GM18858 (cell line): ENCODE measurements around the gene EXOSC3.
"Not testable (repeated sequence)": the region's sequence is repeated elsewhere in the genome, so short reads cannot be mapped to it uniquely, and the experiment has no call there.

ENCODE experiments used
- ATAC-seq: cut with Tn5 transposase; IDR thresholded peaks from one replicate; pipeline ENCODE4 v1.9.1; 2021; ENCODE audit not compliant: unreplicated experiment

Gene EXOSC3

DNA sequence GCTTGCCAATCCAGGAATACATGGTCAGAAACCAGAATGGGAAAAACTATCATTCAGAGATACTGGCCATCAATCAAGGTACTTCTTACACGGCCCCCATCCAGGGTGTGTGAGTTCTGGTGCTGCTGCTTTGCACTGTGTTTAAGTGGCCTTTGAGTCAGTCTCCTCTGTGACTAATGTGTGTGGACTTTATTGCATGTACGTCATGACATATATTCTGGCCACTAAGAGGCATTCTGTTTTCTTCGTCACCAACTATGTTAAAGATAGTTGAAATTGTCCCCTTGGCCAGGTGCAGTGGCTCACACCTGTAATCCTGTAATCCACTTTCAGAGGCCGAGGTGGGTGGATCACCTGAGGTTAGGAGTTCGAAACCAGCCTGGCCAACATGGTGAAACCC is 8.5 kb downstream of the EXOSC3 start:
- no peak for ATAC-seq

DNA sequence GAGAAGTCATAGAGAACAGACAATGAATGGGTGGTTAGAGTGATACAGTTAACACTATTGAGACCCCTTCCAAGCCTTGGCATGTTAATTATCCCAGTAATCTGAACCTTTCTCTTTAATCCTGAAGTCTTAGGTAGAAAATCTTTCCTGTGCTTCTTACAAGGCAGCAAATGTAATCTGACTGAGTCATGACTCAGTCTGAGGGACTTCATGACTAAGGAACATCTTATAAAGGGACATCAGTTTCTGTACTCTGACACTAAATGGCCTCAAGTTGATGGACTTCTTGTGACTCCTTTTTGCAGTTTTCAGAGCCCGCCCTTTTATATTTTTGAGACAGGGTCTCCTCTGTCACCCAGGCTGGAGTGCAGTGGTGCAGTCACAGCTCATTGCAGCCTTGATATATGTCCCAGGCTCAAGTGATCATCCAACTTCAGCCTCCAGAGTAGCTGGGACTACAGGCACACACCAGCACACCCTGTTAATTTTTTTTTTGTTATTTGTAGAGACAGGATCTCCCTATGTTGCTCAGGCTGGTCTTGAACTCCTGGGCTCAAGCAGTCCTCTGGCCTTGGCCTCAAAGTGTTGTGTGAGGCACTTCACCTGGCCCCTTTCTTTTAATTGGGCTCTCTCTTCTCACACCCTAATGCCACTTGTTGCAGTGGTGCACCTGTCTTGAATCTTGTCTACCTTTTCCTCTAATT is 9.5 kb downstream of the EXOSC3 start:
- ATAC-seq, result no peak

DNA sequence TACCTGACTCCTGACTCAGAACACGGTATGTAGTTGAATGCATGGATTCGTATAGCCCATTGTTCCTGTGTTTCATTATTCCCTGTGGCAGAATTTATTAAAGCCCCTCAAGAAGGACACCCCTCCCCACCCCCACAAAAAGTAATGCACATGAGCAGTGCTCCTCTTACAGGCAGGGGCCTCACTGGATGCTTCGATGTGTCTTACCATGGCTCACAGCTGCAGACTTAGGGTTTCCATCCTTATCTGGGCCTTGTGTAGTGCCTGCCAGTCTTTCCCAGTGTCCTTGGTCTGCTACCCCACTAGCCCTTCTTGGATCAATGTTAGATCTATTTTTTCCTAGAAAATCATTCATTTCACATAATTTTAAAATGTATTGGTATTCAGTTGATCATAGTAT is 14.9 kb downstream of the EXOSC3 start:
- ATAC-seq, result no peak

DNA sequence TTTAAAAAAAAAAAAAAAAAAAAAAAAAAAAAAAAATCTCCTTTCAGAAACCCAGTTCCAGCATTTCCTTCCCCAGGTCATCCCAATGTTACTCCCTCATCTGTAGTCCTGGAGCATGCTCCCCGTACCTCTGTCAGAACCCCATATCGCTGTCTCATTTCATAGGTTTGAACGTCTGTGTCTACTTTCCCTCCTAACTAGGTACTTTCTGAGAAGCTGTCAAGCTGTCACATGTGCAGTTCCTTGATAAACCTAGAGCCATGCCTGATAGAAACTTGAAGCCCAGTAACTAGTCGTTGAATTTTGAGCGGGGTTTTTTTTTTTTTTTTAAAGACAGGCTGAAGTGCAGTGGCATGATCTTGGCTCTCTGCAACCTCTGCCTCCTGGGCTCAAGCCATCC is 15.6 kb downstream of the EXOSC3 start:
- ATAC-seq, result no peak

DNA sequence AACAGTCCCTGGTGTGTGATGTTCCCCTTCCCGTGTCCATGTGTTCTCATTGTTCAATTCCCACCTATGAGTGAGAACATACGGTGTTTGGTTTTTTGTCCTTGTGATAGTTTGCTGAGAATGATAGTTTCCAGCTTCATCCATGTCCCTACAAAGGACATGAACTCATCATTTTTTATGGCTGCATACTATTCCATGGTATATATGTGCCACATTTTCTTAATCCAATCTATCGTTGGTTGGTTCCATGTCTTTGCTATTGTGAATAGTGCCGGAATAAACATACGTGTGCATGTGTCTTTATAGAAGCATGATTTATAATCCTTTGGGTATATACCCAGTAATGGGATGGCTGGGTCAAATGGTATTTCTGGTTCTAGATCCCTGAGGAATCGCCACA is 19.6 kb downstream of the EXOSC3 start:
- ATAC-seq, result not testable (repeated sequence)

DNA sequence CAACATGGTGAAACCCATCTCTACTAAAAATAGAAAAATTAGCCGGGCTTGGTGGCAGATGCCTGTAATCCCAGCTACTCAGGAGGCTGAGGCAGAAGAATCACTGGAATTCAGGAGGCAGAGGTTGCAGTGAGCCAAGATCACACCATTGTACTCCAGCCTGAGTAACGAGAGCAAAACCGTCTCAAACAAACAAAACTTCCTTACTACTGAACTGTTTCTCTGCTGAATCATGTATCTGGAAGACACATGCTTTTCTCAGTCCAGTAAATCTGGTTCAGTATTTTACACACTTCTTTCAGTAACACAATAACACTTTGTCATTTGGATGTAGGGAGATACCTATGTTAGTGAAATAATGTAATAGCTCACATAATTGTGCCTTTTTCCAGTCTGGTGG is 23.4 kb downstream of the EXOSC3 start:
- no peak for ATAC-seq

DNA sequence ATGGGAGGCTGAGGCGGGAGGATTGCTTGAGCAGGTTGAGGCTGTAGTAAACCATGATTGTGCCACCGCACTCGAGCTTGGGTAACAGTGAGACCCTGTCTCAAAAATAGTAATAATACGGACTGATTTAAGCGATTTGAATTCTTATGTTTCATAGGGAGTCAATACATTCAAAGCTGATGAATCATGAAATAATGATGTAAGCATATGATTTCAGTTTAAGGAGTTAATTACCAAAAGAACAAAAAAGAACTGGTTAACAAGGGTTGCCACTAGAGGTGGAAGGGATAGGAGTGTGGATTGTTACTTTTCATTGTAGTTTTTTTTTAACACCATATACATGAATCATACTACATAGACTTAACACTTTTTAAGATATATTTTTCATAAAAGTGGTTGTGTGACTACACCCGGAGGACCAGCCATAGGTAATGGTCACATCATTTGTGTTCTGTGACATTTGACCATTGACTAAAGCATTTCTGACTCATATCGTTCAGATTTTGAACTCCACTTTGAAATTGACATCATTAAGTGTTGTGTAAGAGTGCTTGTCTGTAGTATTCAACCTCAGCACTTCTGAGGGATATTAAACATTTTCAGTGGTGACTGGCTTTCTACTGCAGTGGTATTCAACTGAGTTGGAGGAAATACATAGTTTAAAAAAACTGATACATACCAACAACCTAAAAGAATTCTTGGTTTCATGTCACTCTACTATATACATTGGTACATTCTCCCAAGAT is 24.3 kb downstream of the EXOSC3 start:
- no peak for ATAC-seq

DNA sequence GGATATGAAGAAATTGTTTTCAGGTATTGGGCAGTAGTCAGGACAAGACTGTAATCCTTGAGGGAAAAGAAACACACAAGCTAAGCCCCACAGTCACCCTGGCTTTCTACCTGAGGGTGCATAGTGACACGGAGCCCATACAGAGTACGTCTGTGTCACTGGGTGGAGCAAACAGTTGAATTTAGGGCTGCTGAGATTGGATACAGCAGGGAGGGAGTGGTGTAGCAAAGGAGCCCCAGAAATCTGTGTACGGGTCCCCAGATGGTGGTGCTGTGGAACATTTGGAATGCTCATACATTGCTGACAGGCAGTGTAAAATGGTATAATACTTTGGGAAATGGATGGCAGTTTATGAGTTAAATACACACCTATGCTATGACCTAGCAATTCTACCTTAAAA is 26.1 kb downstream of the EXOSC3 start:
- no peak for ATAC-seq

DNA sequence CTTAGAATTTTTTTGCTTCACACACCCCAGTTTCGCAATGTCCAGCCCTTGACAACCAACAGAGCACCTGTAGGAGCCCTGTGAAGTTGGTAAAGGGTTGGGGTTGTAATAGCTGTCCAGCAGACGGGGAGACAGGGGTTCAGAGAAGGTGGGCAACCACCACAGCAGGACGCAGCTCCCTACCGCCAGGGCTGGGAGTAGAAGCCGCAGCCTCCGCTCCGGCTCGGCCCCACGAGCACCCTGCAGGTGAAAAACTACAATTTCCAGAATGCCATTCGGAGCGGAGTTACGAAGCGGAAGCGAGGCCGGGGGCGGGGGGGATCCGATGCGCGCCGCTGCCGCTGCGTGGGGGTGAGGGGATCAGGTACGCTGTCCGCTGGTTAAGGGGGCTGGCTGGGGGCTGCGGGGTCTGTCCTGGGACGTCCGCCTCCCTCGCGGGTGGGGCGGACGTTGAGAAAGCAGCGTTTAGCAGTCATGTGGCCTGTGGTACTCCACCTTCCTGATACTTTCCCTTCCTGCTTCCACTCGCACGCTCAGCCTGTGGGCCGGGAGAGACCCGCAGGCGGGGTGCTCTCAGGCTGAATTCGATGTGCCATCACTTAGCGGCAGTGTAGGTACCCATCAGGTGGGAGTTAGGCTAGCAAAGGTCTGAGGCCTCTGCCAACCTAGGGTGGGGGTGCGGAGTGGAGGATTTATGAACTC is 31.2 kb downstream of the EXOSC3 start, which contains the start of gene TRMT10B:
TSS of gene TRMT10B (plus strand) at position 317 of the 702 bp plus-strand sequence. CDS start 8,127 bp downstream, outside the sequence.
- ATAC-seq, result peak; percentile 69

DNA sequence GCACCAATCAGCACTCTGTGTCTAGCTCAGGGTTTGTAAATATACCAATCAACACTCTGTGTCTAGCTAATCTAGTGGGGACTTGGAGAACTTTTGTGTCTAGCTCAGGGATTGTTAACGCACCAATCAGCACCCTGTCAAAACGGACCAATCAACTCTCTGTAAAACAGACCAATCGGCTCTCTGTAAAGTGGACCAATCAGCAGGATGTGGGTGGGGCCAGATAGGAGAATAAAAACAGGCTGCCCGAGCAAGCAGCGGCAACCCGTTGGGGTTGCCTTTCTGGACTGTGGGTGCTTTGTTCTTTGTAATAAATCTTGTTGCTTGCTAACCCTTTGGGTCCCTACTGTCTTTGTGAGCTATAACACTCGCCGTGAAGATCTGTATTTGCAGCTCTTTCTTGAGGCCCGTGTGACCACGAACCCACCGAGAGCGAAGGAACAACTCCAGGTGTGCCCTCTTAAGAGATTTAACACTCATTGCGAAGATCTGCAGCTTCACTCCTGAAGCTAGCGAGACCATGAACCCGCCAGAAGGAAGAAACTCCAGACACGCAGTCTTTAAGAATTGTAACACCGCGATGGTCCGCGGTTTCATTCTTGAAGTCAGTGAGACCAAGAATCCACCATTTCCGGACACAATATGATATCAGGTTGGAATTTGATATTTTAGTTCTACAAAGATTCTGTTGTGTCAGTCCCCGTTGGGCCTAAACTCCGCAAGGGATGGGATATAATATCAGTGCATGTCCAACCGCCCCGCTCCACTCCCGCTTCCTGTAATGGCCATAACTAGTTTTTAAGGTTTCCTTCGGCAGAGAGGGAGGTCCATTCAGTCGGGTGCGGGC is 32.0 kb downstream of the EXOSC3 start:
- no peak for ATAC-seq

DNA sequence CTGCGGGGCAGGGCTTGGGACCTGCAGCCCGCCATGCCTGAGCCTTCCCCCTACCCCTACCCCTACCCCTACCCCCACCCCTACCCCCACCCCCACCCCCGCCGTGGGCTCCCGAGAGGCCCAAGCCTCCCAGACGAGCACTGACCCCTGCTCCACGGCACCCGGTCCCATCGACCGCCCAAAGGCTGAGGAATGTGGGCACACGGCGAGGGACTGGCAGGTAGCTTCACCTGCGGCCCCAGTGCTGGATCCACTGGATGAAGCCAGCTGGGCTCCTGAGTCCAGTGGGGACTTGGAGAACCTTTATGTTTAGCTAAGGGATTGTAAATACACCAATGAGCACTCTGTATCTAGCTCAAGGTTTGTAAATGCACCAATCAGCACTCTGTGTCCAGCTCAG is 32.8 kb downstream of the EXOSC3 start:
- not testable (repeated sequence) for ATAC-seq

DNA sequence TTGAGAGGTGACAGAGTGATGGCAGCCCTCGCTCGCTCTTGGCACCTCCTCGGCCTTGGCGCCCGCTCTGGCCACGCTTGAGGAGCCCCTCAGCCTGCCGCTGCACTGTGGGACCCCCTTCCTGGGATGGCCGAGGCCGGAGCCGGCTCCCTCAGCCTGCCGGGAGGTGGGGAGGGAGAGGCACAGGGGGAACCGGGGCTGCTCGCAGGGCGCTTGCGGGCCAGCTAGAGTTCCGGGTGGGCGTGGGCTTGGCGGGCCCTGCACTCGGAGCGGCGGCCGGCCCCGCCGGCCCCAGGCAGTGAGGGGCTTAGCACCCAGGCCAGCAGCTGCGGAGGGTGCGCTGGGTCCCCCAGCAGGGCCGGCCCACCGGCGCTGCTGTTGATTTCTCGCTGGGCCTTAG is 33.2 kb downstream of the EXOSC3 start:
- not testable (repeated sequence) for ATAC-seq

DNA sequence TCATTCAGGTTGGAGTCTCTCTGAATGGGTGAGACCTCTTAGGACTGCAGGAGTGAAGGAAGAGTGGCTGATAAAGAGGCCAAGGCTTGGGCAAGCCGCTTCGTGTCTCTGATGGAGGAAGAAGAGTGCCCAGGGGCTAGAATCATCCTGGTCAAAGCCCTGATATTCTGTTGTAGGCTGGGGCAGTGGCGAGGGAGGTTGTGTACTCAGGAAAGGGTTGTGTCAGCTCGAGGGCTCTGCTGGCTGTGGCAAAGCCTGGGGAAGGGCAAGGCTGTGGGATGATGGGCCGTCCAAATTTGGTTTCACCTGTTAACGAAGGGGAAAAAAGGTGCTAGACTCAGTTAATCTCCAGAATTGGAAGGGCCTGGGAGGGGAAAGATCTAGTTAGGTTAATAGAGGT is 33.7 kb downstream of the EXOSC3 start:
- no peak for ATAC-seq

DNA sequence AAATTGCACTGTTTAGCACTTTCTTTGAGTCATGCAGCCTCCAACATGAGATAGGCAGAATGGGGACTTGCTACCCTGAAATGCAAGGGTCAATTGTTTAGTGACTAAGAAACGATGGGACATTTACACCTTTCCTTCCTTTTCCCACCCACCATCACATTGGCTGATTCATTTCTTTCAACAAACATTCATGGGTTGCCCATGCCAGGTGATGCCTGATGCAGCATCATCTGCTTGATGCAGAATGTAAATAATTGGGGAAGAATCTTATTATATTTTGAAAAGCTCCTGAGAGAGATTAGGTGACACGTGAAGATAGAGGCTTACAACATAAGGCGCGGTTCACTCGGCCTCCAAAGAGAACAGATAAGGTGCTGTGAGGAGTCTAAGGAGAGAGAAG is 35.7 kb downstream of the EXOSC3 start:
- ATAC-seq, result no peak

DNA sequence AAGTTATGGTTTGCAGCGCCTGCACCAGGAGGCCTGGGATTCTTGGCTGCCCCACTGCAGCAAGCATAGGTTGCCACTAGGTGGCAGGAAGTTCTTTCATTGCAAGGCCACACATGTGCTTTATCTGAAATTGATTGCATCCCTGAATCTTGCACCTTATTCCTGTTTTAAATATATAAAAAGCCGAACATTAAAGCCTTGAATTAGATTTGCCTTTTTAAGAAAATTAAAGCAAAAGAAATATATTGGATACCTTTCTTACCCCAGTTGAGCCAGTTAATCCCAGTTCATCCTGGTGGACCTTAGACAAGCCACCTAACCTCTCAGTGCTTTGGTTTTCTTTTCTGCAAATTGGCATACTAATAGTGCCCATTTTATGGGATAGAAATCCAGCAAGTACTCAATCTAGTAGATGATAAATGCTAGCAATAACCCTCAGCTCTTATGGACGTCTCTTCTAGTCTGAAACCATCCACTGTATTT is 37.6 kb downstream of the EXOSC3 start:
- ATAC-seq, result peak; percentile 81

DNA sequence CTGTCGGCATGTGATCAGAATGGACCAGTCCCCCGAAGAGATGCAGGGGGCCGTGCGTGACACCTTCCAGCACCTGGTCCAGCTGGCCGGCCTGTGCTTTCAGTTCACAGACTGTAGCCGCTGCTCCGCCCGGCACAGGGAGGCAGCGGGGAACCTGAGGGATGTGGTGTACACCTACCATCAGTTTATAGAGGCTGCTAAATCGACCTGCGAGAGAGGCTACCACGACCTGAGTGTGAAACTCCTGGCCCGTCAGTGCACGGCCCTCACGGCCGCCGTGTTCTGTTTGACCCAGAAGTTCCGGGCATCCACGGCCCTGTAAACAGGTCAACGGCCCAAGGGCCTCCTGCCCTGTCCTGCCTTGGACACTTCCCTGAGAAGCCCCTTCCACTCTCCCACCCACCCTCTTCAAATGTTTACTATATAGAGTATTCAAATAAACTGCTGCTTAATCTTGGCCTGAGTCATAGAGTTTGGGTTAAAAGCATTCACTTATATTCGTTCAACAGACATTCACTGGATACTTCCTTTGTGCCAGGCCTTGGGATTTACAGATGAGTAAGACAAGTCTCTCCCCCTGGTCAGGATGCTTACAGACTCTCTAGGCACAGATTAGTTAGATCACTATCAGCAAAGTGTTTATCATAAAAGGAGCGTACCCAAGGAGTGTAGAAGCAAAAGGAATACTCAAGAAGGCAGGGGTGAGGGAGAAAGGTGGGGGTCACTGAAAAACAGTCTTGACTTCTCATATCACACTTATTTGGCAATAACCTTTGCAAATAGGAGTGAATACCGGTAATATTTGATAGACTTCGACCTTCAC is 38.2 kb downstream of the EXOSC3 start:
- no peak for ATAC-seq

DNA sequence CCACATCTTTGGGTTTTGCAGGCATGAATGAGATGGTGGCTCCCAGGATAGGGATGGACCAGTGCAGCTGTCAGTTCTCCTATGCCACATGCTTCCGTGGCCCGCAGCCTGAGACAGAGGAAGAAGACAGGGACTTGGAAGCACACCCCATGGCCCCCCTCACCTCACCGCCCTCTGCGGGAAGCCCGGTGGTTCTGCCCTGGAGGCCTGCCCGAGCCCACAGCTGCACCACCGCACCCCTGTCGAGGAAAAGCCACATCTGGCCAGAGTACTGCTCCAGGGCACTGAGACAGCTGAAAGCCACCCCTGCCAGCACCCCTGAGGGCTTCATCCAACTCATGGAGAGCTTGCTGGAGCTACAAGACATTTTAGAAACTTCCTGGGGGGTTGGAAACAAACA is 38.9 kb downstream of the EXOSC3 start:
- ATAC-seq, result no peak

DNA sequence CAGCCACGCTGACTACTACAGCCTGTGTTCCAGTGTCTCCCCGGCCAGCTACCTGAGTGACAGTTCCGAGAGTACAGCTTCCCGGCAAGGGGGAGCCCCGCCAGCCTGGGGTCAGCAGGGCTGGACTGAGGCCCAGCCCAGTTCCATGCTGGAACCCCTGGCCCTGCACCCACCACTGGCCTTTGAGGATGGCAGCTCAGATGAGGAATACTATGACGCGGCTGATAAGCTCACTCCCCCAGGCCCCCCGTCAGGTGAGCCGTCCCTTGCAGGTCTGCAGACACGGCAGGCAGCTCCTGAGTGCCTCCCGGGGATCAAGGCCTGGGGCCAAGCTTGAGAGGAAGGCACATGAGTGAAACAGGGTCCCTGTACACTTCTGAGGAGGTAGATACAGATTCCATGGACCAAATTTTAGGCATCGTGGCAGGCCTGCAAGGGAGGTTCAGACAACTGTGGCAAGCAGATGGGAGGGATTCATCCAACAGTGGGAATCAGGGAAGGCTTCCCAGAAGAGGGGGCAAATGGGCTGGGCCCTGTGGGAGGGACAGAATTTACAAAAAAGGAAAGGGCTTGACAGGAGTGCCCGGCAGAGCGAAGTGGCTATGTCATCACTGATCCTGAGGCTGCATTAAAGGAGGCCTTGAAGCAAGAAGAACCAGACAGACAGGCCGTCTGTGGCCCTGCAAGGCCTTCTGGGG is 44.1 kb downstream of the EXOSC3 start:
- ATAC-seq, result no peak

DNA sequence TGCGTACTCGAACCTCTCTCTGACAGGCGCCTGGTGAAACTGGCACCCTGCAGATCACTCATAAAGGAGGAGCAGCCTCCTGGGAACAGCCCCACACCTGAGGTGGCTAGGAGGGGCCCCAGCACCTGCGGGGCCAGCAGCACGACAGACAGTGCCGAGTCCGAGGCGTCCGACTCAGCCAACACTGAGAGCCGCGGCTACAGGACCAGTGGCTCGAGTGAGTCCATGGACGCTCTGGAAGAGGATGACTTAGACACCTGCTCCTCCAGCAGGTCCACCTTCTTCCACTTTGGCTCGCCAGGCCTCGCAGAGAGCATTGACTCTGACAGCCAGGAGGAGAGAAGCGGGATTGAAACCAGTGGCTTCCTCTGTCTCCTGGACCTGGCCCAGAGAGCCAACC is 44.7 kb downstream of the EXOSC3 start:
- ATAC-seq, result no peak
